DMS 273 (cell line): ENCODE results near the gene TSTD1.
"Not testable (repeated sequence)": the region's sequence is repeated elsewhere in the genome, so short reads cannot be mapped to it uniquely, and the experiment has no call there.

Experiments
- DNase-seq: peaks from one replicate; lab custom pipeline; 2025; ENCODE audit not compliant: unreplicated experiment; lab: John Stamatoyannopoulos, UW

Gene TSTD1

DNA sequence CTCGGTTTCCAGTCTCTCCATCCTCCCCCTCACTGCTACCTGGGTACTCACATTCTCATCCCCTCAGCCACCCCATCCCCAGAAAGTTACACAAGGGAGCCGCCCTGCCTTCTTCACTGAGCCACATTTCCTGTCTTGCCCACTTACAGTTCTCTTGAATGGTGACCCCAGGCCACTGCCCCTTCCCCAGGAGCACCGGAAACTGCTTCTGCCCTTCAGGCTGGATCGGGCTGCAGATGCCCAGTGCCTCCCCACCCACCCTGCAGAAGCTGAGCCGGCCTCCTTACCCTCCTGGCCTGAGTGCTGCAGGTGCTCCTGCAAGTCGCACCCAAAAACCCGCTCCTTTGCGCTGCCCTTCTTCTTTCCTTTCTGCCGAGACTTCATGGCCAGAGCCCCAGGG is 30.5 kb upstream of the TSTD1 start:
- no peak for DNase-seq

DNA sequence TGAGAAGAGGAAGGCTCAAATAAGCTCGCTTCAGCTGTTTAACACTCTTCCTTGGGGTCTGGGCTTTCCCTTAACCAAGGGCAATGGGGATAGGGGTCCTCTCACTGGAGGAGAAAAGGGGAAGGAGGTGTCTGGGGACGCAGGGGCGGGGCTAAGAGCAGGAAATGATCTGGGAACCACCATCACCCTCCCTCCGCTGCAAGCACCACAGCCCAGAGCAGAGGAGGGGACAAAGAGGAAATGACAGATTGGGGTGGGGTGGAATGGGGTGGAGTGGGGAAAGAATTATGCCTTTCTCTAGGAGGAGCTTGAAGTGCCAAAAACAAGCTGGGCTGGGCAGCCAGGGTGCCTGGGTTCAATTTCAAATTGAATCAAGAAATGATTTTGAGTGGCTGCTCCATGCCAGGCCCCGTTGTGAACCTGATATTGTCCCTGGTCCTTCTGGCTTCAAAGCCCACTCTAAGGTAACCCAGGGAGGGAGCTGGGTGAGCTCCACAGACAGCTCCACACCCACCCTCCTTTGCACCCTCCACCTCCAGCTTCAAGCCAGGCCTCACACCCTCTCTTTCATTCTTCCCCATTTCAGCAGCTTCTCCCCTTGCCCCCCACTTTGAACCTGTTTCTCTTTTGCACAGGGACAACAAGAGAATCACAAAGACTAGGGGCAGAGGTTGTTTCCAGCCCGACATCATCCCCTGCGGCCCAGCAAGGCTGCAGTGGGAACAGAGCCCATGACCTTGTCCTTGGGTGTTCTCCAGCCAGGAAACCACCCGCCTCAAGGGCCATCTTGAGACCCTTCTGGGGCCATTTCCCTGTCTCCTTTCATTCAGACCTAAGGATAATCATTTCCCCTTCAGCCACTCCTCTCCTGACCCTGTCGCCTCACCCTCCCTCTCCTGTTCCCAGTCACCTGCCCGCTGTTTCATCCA is 29.8 kb upstream of the TSTD1 start:
- no peak for DNase-seq

DNA sequence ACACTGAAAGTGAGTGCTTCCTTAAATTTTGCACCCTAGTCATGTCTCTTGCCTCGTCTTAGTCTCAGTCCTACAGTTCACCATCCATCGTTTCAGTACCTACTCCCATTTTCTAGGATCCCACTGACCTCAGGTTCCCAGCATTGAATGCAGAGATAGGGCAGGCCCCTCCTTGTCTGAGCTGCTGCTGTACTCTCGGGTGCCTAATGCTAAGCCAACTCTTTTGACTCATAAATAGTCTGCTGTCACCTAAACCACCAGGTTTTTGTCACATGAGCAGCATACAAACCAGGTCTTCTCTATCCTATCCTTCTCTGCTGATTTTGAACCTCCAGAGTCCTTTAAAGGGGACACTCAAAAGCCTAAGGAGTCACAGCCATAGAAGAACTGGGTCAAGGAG is 27.9 kb upstream of the TSTD1 start:
- DNase-seq, result no peak

DNA sequence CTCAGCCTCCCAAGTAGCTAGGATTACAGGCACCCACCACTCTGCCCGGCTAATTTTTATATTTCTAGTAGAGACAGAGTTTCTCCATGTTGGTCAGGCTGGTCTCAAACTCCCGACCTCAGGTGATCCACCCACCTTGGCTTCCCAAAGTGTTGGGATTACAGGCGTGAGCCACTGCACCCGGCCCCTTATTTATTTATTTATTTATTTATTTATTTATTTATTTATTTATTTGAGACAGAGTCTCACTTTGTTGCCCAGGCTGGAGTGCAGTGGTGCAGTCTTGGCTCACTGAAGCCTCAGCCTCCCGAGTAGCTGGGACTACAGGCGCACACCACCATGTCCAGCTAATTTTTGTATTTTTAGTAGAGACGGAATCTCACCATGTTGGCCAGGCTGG is 26.9 kb upstream of the TSTD1 start:
- DNase-seq, result not testable (repeated sequence)

DNA sequence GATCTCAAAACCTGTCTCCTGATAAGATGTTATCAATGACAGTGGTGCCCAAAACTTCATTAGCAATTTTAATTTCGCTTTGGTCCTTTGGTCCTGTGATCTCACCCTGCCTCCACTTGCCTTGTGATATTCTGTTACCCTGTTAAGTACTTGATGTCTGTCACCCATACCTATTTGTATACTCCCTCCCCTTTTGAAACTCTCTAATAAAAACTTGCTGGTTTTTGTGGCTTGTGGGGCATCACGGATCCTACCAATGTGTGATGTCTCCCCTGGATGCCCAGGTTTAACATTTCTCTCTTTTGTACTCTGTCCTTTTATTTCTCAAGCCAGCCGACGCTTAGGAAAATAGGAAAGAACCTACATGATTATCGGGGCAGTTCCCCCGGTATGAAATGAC is 25.2 kb upstream of the TSTD1 start:
- DNase-seq, result not testable (repeated sequence)

DNA sequence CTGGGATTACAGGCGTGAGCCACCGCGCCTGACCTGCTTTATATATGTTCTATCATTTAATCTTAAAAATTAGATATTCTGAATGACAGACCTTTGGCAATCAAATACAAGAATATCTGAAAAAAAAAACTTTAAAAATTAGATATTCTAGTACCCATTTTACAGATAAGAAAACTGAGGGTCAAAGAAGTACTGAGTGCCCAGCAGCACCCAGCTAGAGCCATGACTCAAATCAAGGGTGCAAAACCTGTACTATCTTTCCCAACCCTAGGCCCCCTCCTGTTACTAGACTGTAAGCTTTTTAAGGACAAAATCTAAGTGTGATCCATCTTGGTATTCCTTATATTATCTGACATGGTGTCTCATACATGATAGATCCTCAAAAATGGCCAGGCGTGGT is 22.7 kb upstream of the TSTD1 start:
- no peak for DNase-seq

DNA sequence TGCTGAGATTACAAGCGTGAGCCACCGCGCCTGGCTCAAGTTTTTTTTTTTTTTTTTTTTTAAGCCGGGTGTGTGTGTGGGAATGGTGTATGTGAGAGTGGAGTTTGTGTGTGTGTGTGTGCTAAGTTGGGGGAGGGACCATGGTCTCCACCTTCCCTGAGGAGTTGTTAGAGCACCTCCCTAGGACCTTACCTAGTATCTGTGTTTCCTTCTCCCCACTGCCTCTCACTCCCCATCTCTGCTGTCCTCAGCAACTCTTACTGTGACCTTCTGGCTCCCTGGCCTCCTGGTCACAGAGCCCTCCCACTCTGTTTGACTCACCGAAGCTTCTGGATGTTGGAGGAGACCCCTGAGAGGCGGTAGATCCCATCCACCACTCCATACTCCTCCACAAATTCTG is 20.5 kb upstream of the TSTD1 start:
- no peak for DNase-seq

DNA sequence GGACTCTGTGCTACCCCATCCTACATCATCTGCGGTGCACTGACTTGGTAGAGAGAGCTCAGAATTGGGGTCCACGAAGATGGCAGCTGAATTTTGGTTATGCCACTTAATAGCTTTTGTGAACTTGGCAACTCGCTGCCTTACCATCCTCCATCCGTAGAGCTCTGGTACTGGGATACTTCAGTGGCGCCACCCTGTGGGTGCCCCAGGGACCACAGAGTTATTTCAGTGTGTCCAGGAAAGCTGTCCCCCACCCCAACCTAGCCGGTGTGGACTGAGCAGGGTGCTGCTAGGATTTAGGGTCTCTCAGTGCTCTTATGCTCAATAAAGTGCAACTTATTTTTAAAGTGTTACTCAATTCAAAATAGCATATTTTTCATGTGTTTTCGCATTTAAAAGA is 16.0 kb upstream of the TSTD1 start:
- no peak for DNase-seq

DNA sequence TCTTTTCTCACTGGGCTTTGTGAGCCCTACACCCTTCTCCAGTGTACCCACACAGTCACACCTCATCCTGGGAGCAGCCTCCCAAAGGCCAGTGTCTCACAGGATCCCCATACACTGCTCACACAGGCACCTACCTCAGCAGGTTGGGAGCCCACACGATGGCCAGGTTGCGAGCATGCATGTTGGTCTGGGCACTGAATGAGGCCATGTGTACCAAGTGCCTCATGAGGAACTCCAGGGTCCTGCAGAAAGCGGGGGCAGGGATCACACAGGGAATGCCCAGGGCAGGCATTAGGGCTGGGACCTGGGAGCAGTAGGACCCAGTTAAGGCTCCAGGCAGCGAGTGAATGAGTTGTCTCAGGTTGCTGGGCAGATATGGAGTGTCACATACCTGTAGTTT is 15.5 kb upstream of the TSTD1 start:
- no peak for DNase-seq

DNA sequence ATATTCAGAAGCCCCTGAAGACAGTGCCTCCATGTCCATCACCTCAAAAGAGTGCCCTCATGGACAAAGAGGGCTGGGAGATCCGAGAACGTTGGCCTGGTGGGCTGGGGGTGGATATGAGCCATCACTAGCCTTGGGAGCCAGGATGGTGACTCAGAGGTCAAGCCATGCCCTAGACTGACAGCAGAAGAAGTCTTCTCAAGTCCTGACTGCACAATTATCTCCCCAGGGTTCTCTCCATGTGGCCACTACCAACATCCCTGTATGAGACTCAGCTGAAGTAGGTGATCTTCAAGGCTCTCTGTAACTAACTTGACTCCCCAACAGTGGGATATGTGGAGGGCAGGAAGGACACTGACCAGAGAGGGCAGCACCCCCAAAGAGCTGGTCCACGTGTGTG is 14.1 kb upstream of the TSTD1 start:
- DNase-seq, result no peak

DNA sequence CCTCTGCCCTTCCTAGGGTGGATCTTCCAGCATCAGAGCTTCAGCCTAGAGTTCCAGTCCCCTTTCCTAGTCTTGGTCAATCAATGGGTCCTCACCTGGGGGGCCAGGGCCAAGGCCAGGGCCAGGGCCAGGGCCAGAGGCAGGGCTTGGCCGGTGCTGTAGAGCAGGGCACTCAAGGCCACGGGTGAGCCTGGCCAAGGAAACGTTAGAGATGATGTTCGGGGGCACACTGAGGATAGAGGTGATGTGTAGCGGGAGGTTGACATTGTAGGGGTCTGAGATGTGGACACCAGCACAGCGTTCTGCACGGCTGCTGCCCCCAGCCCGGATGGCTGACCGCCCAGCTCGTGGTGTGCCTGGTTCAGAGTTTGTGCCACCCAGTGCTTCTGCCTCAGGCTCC is 12.5 kb upstream of the TSTD1 start:
- DNase-seq, result no peak

DNA sequence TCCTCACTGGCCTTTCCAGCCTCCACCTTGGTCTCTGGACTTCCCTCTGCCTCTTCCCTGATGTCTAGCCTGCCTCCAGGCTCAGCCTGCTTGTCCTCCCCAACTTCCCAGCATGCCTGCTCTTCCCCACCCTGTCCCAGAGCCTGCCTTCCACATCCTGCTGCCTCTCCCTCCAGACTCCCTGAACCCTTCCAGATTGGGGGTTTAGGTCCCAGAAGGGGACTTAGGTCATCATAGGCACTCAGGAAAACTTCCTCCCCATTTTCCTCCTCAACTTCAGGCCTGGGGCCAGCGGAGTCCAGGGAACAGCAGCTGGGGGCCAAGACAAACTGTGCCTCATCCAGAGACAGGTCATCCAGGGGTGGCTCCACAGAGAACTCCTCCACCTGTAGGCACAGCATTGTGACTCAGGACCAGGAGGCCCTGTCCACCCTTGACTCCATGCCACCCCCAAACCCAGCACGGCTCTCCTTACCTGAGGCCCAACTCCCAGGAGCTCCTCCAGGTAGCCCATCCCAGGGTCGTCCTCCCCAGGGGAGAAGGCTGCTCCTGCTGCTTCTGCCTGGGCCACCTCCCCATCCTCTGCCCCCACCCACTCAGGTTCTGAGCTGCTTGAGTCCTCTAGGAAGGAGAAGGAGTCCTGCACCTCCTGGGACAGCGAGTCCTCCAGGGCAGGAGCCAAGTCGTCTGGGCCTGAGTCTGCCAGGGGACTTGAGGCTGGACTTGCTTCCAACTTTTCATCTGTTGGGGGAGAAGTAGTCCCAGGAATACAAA is 10.4 kb upstream of the TSTD1 start:
- no peak for DNase-seq

DNA sequence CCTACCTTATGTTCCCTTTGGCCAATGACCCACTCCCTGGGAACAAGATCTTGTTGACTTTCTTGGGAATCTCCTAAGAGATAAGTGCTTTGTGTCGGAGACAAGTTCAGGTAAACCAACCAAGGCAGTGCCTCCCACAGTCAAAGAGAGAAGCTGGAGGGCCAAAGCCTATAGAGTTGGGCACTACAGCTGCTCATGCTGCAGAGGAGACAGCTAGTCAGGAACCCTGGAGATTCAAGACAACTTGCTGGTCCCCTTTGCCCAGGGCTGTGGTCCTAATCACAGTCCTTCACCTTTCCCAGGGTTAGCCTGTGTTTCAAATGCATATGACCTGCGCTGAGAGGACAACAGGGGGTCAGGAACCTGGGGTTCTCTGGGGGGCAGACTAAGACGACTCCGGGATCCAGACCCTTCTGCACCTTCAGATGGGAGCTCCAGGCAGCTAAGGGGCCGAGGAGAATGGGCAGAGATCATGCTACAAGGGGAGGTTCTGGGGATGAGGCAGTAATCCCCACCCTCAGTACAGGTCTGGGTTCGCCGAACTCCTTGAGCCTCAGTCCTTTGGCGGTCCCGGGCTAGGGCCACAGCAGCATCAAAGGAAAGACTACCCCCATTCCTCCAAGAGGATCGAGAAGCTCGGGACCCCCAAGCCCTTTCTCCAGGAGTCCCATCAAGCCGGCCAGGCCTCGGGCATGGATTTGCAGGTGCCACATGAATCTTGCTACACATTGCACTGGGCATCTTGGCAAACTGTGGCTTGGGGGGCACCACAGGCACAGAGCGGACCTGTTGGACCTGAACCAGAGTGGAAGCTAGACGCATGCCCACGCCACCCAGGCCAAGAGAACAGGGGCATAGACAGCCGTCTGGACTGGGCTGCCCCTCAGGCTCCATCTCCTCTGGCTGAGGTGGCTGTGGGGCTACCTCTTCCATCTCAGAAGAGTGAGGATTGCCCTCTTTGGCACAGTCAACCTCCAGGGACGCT is 9.0 kb upstream of the TSTD1 start:
- no peak for DNase-seq

DNA sequence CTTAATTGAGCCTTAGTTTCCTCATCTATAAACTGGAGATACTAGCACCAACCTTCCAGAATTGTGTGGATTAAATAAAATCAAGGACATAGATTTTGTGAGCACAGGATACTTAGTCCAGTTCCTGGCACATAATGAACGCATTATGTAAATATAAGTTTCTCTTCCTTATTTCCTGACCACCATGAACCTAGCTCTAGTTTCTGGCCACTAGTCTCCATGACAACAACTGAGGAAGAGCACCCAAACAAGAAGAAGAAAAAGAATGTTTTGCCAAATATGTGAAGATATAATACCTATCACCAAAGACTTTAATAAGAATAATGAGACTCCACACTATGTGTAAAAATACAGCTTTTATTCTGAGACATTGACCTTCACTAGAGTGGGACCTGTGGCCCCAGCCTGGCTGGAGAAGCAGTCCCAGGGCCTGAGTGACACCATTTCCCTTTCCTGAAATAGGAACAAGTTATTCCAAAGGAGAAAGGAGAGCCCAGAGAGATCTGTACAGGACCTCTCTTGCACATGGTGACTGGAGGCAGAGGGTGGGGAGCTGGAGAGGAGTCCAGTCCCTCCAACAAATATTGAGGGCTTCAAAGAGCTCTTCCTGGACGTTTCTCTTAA is 8.0 kb upstream of the TSTD1 start:
- DNase-seq, result no peak

DNA sequence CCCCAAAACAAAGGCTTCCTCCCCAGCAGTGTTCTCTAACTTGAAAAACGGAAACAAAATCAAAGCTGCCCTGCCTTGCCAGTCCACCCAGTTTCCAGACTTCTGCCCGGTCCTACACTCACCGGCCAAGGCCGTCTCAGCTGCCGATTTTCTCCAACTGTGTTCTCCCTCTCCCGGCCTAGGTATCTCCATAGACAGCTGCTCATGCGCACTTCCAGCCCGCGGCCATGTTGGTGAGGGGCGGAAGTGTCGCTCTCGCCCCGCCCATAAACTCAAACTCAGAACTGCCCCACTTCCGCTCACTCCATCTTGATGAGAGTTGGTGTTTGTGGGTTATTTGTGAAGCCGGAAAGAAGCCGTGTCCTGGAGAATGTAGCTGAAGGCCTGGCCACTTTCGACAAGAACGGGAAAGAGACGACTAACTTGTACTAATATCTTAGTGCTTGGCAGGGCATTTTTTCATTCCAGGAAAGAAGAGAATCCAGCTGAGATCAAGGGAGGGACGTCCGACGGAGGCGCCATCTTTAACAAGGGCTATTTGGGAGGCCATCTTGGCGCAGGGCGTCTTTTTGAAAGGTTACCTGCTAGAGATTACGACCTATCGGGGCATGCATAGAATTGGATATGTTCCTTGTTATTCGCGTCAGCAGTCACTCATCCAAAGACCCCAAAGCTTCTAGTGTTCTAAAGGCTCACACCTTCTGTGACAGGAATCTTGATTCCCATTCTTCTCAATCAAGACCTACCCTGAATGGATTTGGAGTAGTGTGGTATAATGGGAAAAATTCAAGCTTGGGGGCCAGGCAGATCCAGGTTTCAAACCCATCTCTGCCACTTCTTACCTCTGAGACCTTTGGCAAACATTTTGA is 7.2 kb upstream of the TSTD1 start, which contains the start of gene USF1:
Gene USF1, minus strand, starts transcription at position 242 of the 869 bp plus-strand sequence. CDS start 2,702 bp downstream, outside the sequence.
- DNase-seq, result peak; percentile 98

DNA sequence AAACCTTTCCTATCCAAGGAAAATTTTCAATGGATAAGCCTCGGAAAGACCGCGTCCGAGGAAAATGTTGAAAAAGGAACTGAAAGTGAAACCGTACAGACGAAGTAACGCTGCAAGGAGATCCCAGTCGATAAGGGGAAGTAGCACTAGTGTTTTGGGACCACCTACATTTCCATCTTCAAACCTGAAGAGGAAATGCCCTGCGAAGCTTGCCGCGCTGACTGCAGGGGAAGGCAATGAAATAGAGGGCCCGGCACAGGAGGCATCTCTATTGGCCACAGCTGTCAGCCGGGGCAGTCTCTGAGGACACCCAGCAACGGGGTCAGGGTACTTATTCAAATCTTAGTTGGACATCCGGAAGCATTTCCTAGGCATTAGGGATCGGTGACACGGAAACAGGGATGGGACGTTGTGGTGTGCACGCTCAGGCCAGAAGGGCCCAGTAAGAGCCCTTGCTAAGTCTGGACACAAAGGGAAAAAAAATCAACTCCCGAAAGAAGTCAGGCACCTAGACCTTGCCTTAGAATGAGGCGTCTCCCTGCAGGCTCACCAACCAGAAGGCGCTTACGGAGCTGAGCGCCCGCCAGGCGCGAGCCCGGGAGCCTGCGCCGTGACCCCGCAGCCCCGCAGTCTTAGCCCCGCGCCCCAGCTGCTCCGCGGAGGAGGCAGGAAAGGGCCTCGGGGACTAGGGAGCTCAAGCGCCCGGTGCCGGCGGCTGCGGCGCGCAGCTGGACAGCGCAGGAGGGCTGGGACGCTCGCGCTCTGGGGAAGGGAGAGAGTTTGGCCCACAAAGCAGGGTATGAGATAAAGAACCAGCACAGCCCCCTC is 6.4 kb upstream of the TSTD1 start:
- DNase-seq, result peak; percentile 88

DNA sequence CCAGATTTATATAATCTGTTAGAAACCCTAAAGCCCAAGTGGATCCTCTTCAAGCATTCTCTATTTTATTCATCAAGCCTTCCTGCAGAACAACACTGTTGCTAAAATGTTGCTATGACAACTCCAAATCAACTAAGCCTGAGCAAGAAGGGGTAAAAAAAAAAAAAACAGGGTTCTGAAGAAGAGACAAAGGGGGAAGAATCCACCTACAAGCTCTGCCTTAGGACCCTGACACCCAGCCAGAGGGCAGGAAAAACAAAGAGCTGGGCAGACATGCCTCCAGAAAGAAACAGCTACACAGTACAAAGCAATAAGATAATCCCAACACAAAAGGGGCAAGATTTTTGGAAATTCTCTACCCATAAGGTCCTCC is 5.8 kb upstream of the TSTD1 start:
- no peak for DNase-seq

DNA sequence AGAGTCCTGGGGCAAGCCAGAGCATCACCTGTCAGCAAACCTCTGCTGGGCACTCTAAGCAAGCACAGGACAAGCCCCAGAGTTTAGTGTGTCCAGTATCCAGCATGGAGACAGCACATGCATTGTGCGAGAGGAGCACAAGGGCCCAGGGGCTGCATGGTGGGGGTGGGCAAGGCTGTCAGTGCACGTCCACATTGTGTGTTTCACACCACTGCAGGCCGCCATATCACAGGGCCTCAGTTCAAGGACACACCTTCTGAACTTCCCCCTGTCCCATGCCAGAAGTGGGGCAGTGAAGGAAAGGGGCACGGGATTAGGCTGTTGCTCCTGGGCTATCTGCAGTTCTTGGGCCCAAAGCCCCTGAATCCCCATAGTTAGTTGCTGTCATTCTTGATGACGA is 782 bp upstream of the TSTD1 start:
- DNase-seq, result no peak

DNA sequence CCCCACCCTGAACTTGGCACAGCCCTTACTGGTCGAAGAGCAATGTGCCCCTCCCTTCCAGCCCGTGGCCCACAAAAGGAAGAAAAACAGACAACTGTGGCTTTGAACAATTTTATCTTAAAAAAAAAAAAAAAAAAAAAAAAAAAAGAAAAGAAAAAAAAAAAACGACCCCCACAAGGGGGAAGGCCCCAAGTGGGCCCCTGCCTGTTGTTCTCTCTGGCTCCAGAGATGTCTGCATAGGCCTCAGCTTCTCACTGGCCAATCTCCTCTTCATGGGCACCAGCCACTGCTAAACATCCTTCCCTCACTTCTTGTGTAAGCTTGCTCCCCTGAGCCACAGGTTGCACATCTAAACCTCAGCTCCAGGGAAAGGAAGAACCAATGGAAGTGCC is 386 bp upstream of the TSTD1 start:
- no peak for DNase-seq
